ENCODE results near the gene PRKAR2A. TPM values are rescaled to one million over a fixed set of nuclear protein-coding genes. Genes with fewer than 3 reads are reported as not detected.

The PRKAR2A gene
- polyA plus RNA-seq, 3 donors: 7.5 to 13.0 (median 12.3) TPM

DNA sequence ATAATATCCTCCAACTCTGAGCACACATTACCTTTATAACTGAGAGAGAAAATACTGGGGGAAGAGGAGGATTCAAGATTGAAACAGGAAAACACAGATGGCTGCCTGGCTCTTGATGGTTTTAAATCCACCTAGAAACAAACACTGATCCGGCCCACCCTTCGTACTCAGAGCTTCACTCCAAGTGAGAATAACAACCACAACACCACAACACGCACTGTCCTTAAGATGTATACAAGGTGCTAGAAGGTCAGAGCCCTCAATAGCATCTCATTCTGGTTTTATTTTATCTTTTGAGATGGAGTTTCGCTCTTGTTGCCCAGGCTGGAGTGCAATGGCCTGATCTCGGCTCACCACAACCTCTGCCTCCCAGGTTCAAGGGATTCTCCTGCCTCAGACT is 140.5 kb downstream of the PRKAR2A start:
- H3K36me3 Mint-ChIP-seq: peaks cover 30 to 74% of the 10 kb centered on the region in 2 donors
- TF ChIP-seq, protein P1, sequence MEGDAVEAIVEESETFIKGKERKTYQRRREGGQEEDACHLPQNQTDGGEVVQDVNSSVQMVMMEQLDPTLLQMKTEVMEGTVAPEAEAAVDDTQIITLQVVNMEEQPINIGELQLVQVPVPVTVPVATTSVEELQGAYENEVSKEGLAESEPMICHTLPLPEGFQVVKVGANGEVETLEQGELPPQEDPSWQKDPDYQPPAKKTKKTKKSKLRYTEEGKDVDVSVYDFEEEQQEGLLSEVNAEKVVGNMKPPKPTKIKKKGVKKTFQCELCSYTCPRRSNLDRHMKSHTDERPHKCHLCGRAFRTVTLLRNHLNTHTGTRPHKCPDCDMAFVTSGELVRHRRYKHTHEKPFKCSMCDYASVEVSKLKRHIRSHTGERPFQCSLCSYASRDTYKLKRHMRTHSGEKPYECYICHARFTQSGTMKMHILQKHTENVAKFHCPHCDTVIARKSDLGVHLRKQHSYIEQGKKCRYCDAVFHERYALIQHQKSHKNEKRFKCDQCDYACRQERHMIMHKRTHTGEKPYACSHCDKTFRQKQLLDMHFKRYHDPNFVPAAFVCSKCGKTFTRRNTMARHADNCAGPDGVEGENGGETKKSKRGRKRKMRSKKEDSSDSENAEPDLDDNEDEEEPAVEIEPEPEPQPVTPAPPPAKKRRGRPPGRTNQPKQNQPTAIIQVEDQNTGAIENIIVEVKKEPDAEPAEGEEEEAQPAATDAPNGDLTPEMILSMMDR (IDR thresholded peaks at IDR 0.05): no peak
- no peaks in the 10 kb centered on the region for H3K9me3 Mint-ChIP-seq
- H3K36me3 ChIP-seq (replicated peaks in 1 of 2; ENCODE audit: control insufficient read depth in 1 of 2, insufficient read depth in 2 of 2, low read length in 2 of 2): peaks cover 45 to 67% of the 10 kb centered on the region in 2 donors
- H3K4me3 Mint-ChIP-seq: no peak overlapping the region
- H3K27me3 ChIP-seq (ENCODE audit: control insufficient read depth in 2 of 2, insufficient read depth in 2 of 2, low read length in 2 of 2): no peaks in the 10 kb centered on the region
- H3K4me3 ChIP-seq (replicated peaks in 1 of 3; ENCODE audit: low read depth in 2 of 3, low read length in 3 of 3): no peak overlapping the region
- H3K9ac ChIP-seq (ENCODE audit: insufficient read depth, low read length, poor library complexity, severe bottlenecking): no peak overlapping the region
- H3K4me2 ChIP-seq (replicated peaks; ENCODE audit: extremely low read depth, low read length, poor library complexity, severe bottlenecking): no peak overlapping the region
- peaks cover 99% of the 10 kb centered on the region for H3K79me2 ChIP-seq (ENCODE audit: insufficient read depth, low read length)
- no peak overlapping the region for H2AFZ ChIP-seq (ENCODE audit: insufficient read depth, low read depth, low read length, poor library complexity, severe bottlenecking)
- H3K27me3 Mint-ChIP-seq (ENCODE audit: low read depth in 3 of 3): no peaks in the 10 kb centered on the region
- H3K4me1 ChIP-seq (ENCODE audit: control insufficient read depth in 1 of 2, insufficient read depth in 2 of 2, low read length in 2 of 2): no peaks in the 10 kb centered on the region
- H3K4me1 Mint-ChIP-seq: peaks cover 5% of the 10 kb centered on the region
- H3K27ac ChIP-seq (ENCODE audit: low read depth in 1 of 2, low read length in 2 of 2): no peak overlapping the region
- H3K27ac Mint-ChIP-seq: peak overlapping the region in 2 of 7 donors; percentile 37 to 78
- intact Hi-C loops (cut with micrococcal nuclease): no loop called here
- H3K9me3 ChIP-seq (replicated peaks in 1 of 2; ENCODE audit: control insufficient read depth in 1 of 2, insufficient read depth in 1 of 2, low read length in 2 of 2): no peaks in the 10 kb centered on the region
- H4K20me1 ChIP-seq (ENCODE audit: insufficient read depth, low read length): peaks cover 95% of the 10 kb centered on the region
- no peak for DNase-seq
- WGBS (ENCODE audit: insufficient coverage): 100% methylated on average over 2 of the region's 5 CpGs

DNA sequence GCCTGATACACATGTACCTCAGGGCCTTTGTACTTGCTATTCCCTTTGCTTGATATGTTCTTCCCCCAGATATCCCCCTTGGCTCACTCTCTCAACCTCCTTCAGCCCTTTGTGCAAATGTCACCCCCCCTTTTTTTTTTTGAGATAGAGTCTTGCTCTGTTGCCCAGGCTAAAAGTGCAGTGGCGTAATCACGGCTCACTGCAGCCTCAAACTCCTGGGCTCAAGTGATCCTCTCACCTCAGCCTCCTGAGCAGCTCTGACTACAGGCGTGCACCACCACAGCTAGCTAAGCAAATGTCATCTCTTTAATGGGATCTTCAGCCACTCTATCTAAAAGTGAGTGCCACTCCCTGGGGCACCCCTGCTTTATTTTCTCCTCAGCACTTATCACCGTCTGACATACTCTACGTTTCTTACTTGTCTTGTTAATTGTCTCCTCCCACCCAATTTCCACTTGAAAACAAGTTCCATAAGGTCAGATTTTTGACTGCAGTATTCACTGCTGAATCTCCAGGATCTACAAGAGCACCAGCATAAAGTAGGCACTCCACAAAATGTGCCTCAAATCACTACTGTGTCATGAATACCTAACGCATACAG is 145.3 kb downstream of the PRKAR2A start:
- DNase-seq: no peak

More for the DNA sequence above, 145.3 kb downstream of the PRKAR2A start:
- TF ChIP-seq, protein P1 (IDR thresholded peaks at IDR 0.05): no peak
- Mint-ChIP-seq H3K27ac (peak overlapping the region in 4 of 7 donors; percentile 0 to 20 (median 16)), H3K9me3 (no peaks in the 10 kb centered on the region), H3K4me3 (no peak overlapping the region), H3K36me3 (peaks cover 16 to 54% of the 10 kb centered on the region in 2 donors), H3K4me1 (peaks cover 1% of the 10 kb centered on the region), H3K27me3 (ENCODE audit: low read depth in 3 of 3) (no peaks in the 10 kb centered on the region)
- Histone ChIP-seq H3K4me3 (replicated peaks in 1 of 3; ENCODE audit: low read depth in 2 of 3, low read length in 3 of 3) (no peak overlapping the region), H3K4me2 (replicated peaks; ENCODE audit: extremely low read depth, low read length, poor library complexity, severe bottlenecking) (no peak overlapping the region), H3K36me3 (replicated peaks in 1 of 2; ENCODE audit: control insufficient read depth in 1 of 2, insufficient read depth in 2 of 2, low read length in 2 of 2) (peaks cover 30 to 61% of the 10 kb centered on the region in 2 donors), H3K4me1 (ENCODE audit: control insufficient read depth in 1 of 2, insufficient read depth in 2 of 2, low read length in 2 of 2) (no peaks in the 10 kb centered on the region), H3K9me3 (replicated peaks in 1 of 2; ENCODE audit: control insufficient read depth in 1 of 2, insufficient read depth in 1 of 2, low read length in 2 of 2) (no peaks in the 10 kb centered on the region), H3K27me3 (ENCODE audit: control insufficient read depth in 2 of 2, insufficient read depth in 2 of 2, low read length in 2 of 2) (no peaks in the 10 kb centered on the region), H4K20me1 (ENCODE audit: insufficient read depth, low read length) (peaks cover 97% of the 10 kb centered on the region), H3K9ac (ENCODE audit: insufficient read depth, low read length, poor library complexity, severe bottlenecking) (no peak overlapping the region), H3K27ac (ENCODE audit: low read depth in 1 of 2, low read length in 2 of 2) (no peak overlapping the region), H3K79me2 (ENCODE audit: insufficient read depth, low read length) (peaks cover 98% of the 10 kb centered on the region), H2AFZ (ENCODE audit: insufficient read depth, low read depth, low read length, poor library complexity, severe bottlenecking) (no peak overlapping the region)
- 100% methylated on average over 5 of the region's 6 CpGs for WGBS (ENCODE audit: insufficient coverage)
- intact Hi-C loops (cut with micrococcal nuclease): no loop called here
